Naive thymus-derived CD8-positive, alpha-beta T cell (primary cell): ENCODE results near the gene HS6ST3. TPM values are rescaled to one million over a fixed set of nuclear protein-coding genes. Genes with fewer than 3 reads are reported as not detected.

Experiments
- ATAC-seq, 2 donors: fragments of 150-1000 bp; cut with Tn5 transposase in 1 of 2; sonication (Bioruptor Pico), chemical (Tn5 transposase) in 1 of 2; 1 replicate in 1 of 2; 2 replicates in 1 of 2; pipeline ENCODE4 v1.10.0; 2021; ENCODE audit warnings: mild to moderate bottlenecking in 2 of 2, moderate library complexity in 2 of 2
- POLR2A ChIA-PET: fragments of 350-600 bp; sonication (Branson Sonifier 250); formaldehyde crosslinking; loops from one replicate; lab custom pipeline; 2021; ENCODE audit warnings: antibody characterized with exemption; lab: Charles Lee
- DNase-seq, 10 donors: peaks; one replicate each; pipeline versions ENCODE4 v3.0.0 to v3.0.0-alpha.2; 2020 to 2022
- H3K27ac Mint-ChIP-seq, 10 donors: one replicate each; pipeline ENCODE4 v1.8.0; 2020 to 2022; ENCODE audit warnings: mild to moderate bottlenecking in 10 of 10, mixed read lengths in 10 of 10, moderate library complexity in 4 of 10, inconsistent platforms in 1 of 10
- H3K27me3 Mint-ChIP-seq, 5 donors: one replicate each; pipeline ENCODE4 v1.8.0; 2021 to 2022; ENCODE audit warnings: mixed read lengths in 5 of 5
- H3K36me3 Mint-ChIP-seq, 3 donors: one replicate each; pipeline ENCODE4 v1.8.0; 2020 to 2022; ENCODE audit warnings: mixed read lengths in 3 of 3, mild to moderate bottlenecking in 2 of 3, inconsistent platforms in 1 of 3
- H3K4me1 Mint-ChIP-seq, 4 donors: one replicate each; pipeline ENCODE4 v1.8.0; 2021 to 2022; ENCODE audit warnings: mixed read lengths in 4 of 4
- H3K4me3 Mint-ChIP-seq, 10 donors: one replicate each; pipeline ENCODE4 v1.8.0; 2020 to 2022; ENCODE audit warnings: mild to moderate bottlenecking in 10 of 10, mixed read lengths in 10 of 10, moderate library complexity in 6 of 10, inconsistent platforms in 1 of 10
- H3K9me3 Mint-ChIP-seq, 9 donors: one replicate each; pipeline ENCODE4 v1.8.0; 2020 to 2022; ENCODE audit warnings: mixed read lengths in 9 of 9, mild to moderate bottlenecking in 3 of 9, inconsistent platforms in 1 of 9, moderate library complexity in 1 of 9
- polyA plus RNA-seq, 3 donors: library from polyadenylated mRNA; unstranded; fragments of 300-500 nt; fragmentation: Illumina TruSeq; gene quantifications; one replicate each; pipeline ENCODE4 v1.2.3, GENCODE V29; 2021
- total RNA-seq, 8 experiments: library from RNA in 2 of 8; stranded (reverse) in 2 of 8; gene quantifications; one replicate each; pipeline ENCODE4 v1.2.3 and lab custom pipeline; 2021 to 2026

The HS6ST3 gene
- total and polyA plus RNA-seq, 5 experiments from 2014 or later: not detected

DNA sequence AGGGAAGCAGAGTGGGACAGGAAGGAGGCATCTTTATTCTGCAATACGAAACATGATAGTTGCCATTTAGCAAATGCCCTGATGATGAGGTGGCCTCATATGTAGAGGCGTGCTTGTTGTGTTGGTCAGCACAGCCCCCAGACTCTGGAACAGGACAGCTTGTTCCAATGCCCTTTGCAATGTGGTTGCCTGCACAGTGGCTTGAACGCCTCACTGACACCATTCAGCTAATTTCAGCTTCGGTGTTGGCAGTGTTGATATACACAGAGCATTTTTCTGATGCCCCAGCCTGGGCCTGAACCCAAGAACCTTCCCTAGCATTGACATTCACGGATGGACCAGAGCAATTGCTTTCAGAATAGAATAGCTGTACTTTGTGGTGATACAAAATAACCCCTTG lies 133.3 kb downstream of the HS6ST3 start:
- no peak for DNase-seq
- no peaks in the 10 kb centered on the region for H3K36me3 Mint-ChIP-seq
- H3K4me1 Mint-ChIP-seq: no peaks in the 10 kb centered on the region
- POLR2A ChIA-PET: no interaction called here
- ATAC-seq: no peak
- no peaks in the 10 kb centered on the region for H3K27me3 Mint-ChIP-seq
- H3K27ac Mint-ChIP-seq: no peak overlapping the region
- H3K9me3 Mint-ChIP-seq: peaks cover 0 to 2% (median 0%) of the 10 kb centered on the region in 9 donors
- H3K4me3 Mint-ChIP-seq: no peak overlapping the region

DNA sequence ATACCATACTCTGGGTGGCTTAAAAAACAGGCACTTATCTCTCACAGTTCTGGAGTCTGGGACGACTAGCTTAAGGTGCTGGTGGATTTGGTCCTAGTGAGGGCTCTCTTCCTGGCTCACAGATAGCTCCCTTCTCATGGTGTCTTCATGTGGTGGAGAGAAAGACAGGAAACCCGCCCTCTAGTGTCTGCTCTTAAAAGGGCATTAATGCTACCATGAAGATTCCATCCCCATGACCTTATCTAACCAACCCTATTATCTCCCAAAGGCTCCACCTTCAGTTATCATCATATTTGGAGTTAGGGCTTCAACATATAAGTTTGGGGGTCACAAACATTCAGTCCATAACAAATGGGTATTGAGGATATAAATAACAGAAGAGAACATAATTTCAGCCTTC lies 139.4 kb downstream of the HS6ST3 start:
- DNase-seq (no peak), ATAC-seq (no peak)
- Mint-ChIP-seq H3K36me3 (no peaks in the 10 kb centered on the region), H3K4me3 (no peak overlapping the region), H3K9me3 (peaks cover 0 to 5% (median 0%) of the 10 kb centered on the region in 9 donors), H3K4me1 (no peaks in the 10 kb centered on the region), H3K27me3 (no peaks in the 10 kb centered on the region), H3K27ac (no peak overlapping the region)
- POLR2A ChIA-PET: no interaction called here

DNA sequence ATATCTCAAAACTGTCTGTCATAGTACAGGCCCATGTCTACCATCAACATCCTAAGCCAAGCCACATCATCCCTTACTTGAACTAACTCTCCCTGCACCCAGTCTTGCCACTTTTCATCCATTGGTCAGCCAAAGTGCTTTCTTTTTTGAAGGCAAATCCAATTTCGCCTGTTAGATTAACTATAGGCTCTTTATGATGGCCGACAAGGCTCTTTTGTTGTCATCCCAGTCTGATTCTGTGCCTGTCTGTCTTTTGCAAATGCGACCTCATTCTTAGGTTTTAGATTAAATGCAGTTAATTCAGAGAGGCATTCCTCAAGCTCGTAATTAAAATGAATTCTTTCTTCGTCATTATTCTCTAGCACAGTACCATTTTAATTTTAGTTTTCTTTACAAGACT lies 148.3 kb downstream of the HS6ST3 start:
- Mint-ChIP-seq H3K4me3 (no peak overlapping the region), H3K27ac (no peak overlapping the region), H3K27me3 (no peaks in the 10 kb centered on the region), H3K36me3 (no peaks in the 10 kb centered on the region), H3K4me1 (no peaks in the 10 kb centered on the region), H3K9me3 (peaks cover 0 to 4% (median 0%) of the 10 kb centered on the region in 9 donors)
- ATAC-seq: no peak
- no peak for DNase-seq
- POLR2A ChIA-PET: no interaction called here

DNA sequence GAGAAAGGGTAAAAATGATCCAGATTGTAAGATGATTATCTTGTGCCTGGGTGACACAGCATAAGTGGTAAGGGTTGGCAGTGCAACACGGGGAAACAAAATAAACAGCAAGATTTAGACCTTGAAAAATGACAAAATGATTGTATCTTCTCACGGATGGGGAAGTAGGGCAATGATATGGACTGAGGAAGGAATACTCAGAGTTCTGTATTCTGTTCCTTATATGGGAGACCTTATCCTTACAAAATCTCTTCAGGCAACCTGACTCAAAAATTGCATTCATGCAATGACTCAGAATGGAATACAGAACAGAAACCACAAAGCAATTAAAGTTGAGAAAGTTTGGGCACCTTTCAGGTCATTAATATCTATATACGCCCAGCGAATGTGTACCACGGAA lies 149.0 kb downstream of the HS6ST3 start:
- Mint-ChIP-seq H3K4me1 (no peaks in the 10 kb centered on the region), H3K9me3 (peaks cover 0 to 4% (median 0%) of the 10 kb centered on the region in 9 donors), H3K27me3 (no peaks in the 10 kb centered on the region), H3K27ac (no peak overlapping the region), H3K4me3 (no peak overlapping the region), H3K36me3 (no peaks in the 10 kb centered on the region)
- no peak for DNase-seq
- ATAC-seq: no peak
- POLR2A ChIA-PET: no interaction called here

DNA sequence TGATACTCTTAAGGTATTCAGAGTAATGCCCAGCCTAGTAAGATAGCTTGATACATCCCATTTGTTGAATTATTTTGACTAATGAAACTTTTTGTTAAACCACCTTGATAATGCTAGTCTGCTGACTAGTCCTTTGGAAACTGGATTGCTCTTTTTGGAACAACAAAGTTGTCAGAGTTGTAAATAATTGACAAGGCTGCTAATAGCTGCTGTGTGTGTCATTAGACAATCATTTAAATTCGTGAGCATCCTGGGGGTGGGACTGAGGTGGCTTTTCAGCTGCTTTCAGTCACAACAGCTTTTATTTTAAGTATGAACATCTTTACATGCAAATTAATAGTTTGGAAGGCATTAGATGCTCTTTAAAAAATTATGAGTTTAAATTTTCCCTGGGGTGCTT lies 153.5 kb downstream of the HS6ST3 start:
- Mint-ChIP-seq H3K27me3 (no peaks in the 10 kb centered on the region), H3K27ac (no peak overlapping the region), H3K36me3 (no peaks in the 10 kb centered on the region), H3K4me3 (no peak overlapping the region), H3K4me1 (no peaks in the 10 kb centered on the region), H3K9me3 (peaks cover 0 to 8% (median 0%) of the 10 kb centered on the region in 9 donors)
- DNase-seq (no peak), ATAC-seq (no peak)
- POLR2A ChIA-PET: no interaction called here

DNA sequence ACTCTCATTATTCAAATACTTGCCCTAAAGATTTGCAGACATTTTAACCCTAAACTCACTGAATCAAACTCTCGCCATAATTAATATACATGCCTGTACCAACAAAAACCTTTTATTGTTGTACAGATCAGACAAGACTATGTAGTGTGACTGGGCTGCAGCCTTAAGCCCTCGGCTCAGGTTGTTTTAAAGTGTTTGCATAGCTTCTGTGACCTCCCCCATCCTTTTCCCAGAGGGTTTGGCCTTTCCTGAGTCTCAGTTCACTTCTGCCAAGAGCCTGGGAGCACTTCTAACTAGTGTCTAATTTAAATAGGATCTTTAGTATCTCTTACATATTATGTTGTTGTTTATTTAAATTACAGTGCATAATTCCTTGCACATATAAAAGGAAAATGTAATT lies 158.2 kb downstream of the HS6ST3 start:
- Mint-ChIP-seq H3K27ac (no peak overlapping the region), H3K27me3 (no peaks in the 10 kb centered on the region), H3K4me3 (no peak overlapping the region), H3K4me1 (no peaks in the 10 kb centered on the region), H3K36me3 (no peaks in the 10 kb centered on the region), H3K9me3 (peaks cover 0 to 17% (median 0%) of the 10 kb centered on the region in 9 donors)
- ATAC-seq (no peak), DNase-seq (no peak)
- POLR2A ChIA-PET: no interaction called here

DNA sequence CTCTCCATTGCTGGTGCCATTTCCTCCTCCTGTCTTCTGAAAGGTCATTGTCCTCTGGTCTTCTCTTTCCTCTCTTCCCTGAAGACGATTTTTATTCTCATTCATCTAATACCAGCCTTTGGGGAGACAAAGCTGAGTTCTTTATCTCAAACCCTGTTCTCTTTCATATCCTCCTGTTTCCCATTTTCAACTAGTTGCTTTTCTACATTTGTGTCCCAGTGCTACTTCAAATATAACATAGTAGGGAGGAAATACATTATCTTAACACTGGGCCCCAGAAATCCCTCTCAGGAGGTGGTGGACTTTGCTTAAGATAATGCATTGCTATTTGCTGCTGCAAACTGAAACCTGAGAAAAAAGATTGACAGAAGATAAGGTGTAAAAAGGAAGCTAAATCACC lies 159.1 kb downstream of the HS6ST3 start:
- H3K4me1 Mint-ChIP-seq: no peaks in the 10 kb centered on the region
- POLR2A ChIA-PET: no interaction called here
- H3K27ac Mint-ChIP-seq: no peak overlapping the region
- H3K27me3 Mint-ChIP-seq: no peaks in the 10 kb centered on the region
- H3K36me3 Mint-ChIP-seq: no peaks in the 10 kb centered on the region
- peaks cover 0 to 17% (median 2%) of the 10 kb centered on the region in 9 donors for H3K9me3 Mint-ChIP-seq
- DNase-seq (no peak), ATAC-seq (no peak)
- no peak overlapping the region for H3K4me3 Mint-ChIP-seq

DNA sequence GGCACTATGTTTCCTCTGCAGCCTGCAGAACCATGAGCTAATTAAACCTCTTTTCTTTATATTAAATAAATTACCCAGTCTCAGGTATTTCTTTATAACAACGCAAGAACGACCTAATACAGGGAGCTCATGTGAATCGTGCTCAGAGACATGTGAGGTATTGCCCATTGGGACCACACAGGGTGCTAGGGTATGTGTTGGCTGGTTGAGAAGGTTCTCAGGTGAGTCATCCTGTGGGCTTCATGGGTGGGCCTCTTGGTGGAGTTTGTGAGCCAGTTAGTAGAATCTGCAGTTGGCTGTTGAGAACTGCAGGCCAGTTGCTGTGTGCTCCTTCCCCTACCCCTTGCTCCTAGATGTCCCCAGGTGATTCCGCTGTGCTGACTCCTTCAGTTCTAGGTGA lies 163.0 kb downstream of the HS6ST3 start:
- H3K4me3 Mint-ChIP-seq: no peak overlapping the region
- DNase-seq (no peak), ATAC-seq (no peak)
- no peaks in the 10 kb centered on the region for H3K36me3 Mint-ChIP-seq
- H3K4me1 Mint-ChIP-seq: no peaks in the 10 kb centered on the region
- H3K27me3 Mint-ChIP-seq: no peaks in the 10 kb centered on the region
- no peak overlapping the region for H3K27ac Mint-ChIP-seq
- POLR2A ChIA-PET: no interaction called here
- H3K9me3 Mint-ChIP-seq: peaks cover 0 to 17% (median 3%) of the 10 kb centered on the region in 9 donors

DNA sequence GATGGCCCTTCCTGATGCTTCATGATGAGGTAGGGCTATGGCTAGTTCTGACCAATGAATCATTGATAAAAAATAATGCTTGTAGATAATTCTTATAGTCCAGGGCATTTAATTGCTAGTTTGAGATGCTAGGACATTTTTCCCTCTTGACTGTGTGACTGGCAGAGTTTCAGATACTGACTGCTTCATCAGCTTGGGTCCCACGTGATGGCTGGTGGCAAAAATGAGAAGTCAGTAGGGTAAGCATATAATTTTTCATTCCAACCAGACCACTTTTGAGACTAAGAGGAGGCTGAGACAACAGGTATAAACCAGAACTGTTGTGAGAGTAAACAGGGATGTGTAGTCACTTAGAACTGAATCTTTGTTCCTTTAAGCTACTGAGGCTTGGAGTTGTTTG lies 183.3 kb downstream of the HS6ST3 start:
- Mint-ChIP-seq H3K9me3 (peaks cover 0 to 9% (median 3%) of the 10 kb centered on the region in 9 donors), H3K27ac (no peak overlapping the region), H3K36me3 (no peaks in the 10 kb centered on the region), H3K27me3 (peaks cover 0 to under 1% (median 0%) of the 10 kb centered on the region in 5 donors), H3K4me1 (no peaks in the 10 kb centered on the region), H3K4me3 (no peak overlapping the region)
- no peak for DNase-seq
- POLR2A ChIA-PET: no interaction called here
- no peak for ATAC-seq

DNA sequence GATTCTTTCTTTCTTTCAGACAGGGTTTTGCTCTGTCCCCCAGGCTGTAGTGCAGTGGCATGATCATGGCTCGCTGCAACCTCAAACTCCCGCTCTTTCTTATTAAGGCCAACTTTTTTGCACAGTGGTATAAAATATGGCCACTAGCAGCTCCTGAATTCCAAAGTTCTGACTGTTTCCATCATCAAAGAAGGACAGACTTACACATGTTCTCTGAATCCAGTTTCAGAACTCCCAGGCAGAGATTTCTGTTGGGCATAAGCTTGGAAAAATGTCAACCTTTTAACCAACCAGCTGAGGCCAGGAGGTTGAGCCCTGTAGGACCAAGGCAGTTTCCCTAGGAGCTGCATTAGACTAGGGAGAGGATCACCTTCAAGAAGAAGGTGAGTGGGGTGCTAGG lies 184.1 kb downstream of the HS6ST3 start:
- ATAC-seq: no peak
- POLR2A ChIA-PET: no interaction called here
- Mint-ChIP-seq H3K9me3 (peaks cover 0 to 9% (median 0%) of the 10 kb centered on the region in 9 donors), H3K36me3 (no peaks in the 10 kb centered on the region), H3K4me3 (no peak overlapping the region), H3K4me1 (no peaks in the 10 kb centered on the region), H3K27ac (no peak overlapping the region), H3K27me3 (no peaks in the 10 kb centered on the region)
- DNase-seq: no peak

DNA sequence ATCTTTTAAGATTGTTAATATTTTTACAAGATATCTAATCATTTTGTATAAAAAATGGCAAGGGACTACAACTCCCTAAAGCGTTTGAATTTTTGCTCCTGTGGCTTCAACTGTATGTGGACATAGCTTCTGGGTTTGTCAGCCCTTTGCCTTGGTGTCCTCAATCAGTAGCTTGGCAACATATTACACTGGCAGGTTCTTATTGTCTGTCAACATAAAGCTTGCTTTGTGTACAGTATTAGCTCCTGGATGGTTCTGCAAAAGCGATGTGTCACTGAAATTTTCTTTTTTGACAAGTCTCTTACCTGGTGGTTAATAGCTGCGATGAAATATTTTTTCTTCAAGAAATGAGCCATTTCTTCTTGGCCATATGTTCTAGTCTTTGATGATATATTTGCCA lies 190.0 kb downstream of the HS6ST3 start:
- H3K27ac Mint-ChIP-seq: no peak overlapping the region
- POLR2A ChIA-PET: no interaction called here
- DNase-seq: no peak
- no peaks in the 10 kb centered on the region for H3K27me3 Mint-ChIP-seq
- no peaks in the 10 kb centered on the region for H3K4me1 Mint-ChIP-seq
- ATAC-seq: no peak
- peaks cover 0 to 4% (median 0%) of the 10 kb centered on the region in 9 donors for H3K9me3 Mint-ChIP-seq
- H3K4me3 Mint-ChIP-seq: no peak overlapping the region
- no peaks in the 10 kb centered on the region for H3K36me3 Mint-ChIP-seq

DNA sequence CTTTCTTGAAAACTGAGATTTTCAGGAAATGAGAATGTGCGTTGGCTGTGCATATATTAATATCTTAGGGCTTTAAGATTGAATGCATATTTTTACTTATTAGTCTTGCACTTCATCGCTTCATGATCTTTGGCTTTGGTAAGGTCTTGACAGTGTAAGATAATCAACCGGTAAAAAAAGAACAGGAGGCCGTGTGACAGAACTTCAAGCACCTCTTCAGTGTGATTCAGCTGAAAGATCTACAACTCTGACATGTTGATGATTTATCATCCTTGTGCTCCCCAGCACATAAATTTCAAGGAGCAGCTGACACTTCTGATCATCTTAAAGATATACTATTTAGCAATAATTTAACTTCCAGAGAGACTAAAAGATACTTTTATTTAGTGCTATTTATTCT lies 195.1 kb downstream of the HS6ST3 start:
- no peaks in the 10 kb centered on the region for H3K4me1 Mint-ChIP-seq
- no peak for ATAC-seq
- no peak overlapping the region for H3K4me3 Mint-ChIP-seq
- no peaks in the 10 kb centered on the region for H3K36me3 Mint-ChIP-seq
- POLR2A ChIA-PET: no interaction called here
- DNase-seq: no peak
- H3K27me3 Mint-ChIP-seq: no peaks in the 10 kb centered on the region
- H3K9me3 Mint-ChIP-seq: peaks cover 0 to 11% (median 0%) of the 10 kb centered on the region in 9 donors
- H3K27ac Mint-ChIP-seq: no peak overlapping the region

DNA sequence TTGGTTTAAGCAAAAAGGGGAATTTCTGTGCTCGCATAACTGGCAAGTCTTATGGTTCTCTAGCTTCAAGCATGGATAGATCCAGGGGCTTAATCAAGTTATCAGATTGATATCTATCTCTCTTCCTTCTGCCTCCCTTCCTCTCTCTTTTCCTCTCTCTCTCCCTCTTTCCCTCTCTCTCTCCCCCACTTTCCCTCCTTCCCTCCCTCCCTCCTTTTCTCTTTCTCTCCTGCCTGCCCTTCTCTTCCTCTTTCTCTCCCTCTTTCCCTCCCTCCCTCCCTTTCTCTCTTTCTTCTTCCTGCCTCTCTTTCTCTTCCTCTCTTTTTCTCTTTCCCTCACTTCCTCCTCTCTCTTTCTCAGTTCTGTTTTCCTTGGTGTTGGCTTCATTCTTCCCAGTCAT lies 195.8 kb downstream of the HS6ST3 start:
- Mint-ChIP-seq H3K4me1 (no peaks in the 10 kb centered on the region), H3K4me3 (no peak overlapping the region), H3K27ac (no peak overlapping the region), H3K9me3 (peaks cover 0 to 17% (median 0%) of the 10 kb centered on the region in 9 donors), H3K36me3 (no peaks in the 10 kb centered on the region), H3K27me3 (no peaks in the 10 kb centered on the region)
- POLR2A ChIA-PET: no interaction called here
- ATAC-seq (no peak), DNase-seq (no peak)
